ENCODE data around the gene CCDC149.

DNA sequence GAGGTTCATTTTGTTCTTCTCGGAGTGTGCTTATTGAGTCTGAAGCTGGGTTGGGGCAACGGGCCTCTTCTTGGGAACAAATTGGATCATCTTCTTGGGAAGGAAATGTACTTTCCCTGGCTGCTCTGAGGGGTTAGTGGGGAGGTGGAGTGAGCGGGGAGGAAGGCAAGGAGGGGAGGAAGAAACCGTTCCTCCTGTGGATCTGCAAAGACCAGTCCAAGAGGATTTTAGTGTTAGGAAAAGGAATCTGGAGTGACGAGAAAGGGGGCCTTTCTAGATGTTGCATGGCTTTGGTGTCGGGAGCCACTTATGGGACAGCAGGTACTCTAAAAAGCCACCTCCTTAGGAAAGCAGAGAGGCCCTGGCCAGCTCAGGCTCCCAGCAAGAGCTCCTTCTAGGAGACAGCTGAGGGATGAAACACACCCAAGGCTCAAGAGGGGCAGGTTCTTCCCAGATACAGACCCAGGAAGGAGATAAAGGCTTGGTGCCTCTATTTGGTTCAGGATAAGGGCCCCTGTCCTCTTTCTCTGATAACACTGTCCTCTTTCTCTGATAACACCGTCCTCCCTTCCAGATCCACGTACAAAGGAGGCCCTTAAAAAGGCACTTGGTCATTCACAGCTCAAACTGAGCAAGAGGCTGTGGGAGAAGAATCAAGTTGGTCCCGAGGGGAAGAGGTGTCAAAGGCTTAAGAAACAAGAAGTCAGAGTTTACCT, 117.0 kb downstream of the CCDC149 start:
- TF ChIP-seq, protein P1, sequence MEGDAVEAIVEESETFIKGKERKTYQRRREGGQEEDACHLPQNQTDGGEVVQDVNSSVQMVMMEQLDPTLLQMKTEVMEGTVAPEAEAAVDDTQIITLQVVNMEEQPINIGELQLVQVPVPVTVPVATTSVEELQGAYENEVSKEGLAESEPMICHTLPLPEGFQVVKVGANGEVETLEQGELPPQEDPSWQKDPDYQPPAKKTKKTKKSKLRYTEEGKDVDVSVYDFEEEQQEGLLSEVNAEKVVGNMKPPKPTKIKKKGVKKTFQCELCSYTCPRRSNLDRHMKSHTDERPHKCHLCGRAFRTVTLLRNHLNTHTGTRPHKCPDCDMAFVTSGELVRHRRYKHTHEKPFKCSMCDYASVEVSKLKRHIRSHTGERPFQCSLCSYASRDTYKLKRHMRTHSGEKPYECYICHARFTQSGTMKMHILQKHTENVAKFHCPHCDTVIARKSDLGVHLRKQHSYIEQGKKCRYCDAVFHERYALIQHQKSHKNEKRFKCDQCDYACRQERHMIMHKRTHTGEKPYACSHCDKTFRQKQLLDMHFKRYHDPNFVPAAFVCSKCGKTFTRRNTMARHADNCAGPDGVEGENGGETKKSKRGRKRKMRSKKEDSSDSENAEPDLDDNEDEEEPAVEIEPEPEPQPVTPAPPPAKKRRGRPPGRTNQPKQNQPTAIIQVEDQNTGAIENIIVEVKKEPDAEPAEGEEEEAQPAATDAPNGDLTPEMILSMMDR (IDR thresholded peaks at IDR 0.05), result no peak
- no peak for TF ChIP-seq EZH2 (IDR thresholded peaks at IDR 0.05; ENCODE audit: borderline replicate concordance, insufficient read depth, low read depth, low read length, poor library complexity, severe bottlenecking)
